WTC11 (cell line): Measurements from ENCODE around the gene OR13H1.

Experiments used
- GTF2I ChIP-seq: fragments of 250-450 bp; sonication (Bioruptor Pico); conservative IDR thresholded peaks from 2 replicates; pipeline ENCODE4 v1.4.0; 2021; ENCODE audit warnings: mild to moderate bottlenecking
- NR2C2 ChIP-seq: sonication (generic); formaldehyde crosslinking; IDR thresholded peaks from 2 replicates; pipeline ENCODE4 v1.8.0; 2022; ENCODE audit warnings: mild to moderate bottlenecking, missing genetic modification reagents
- RELA ChIP-seq: sonication (generic); formaldehyde crosslinking; IDR thresholded peaks from 2 replicates; pipeline ENCODE4 v1.8.1; 2022; ENCODE audit warnings: missing genetic modification reagents, mild to moderate bottlenecking, borderline replicate concordance
- TCF7 ChIP-seq: sonication (generic); formaldehyde crosslinking; IDR thresholded peaks from 2 replicates; pipeline ENCODE4 v1.8.0; 2022; ENCODE audit warnings: mild to moderate bottlenecking, low read depth, missing genetic modification reagents, moderate library complexity
- ZNF232 ChIP-seq: sonication (generic); formaldehyde crosslinking; IDR thresholded peaks from 2 replicates; pipeline ENCODE4 v1.8.0; 2022; ENCODE audit warnings: mild to moderate bottlenecking, missing genetic modification reagents
- ZNF263 ChIP-seq: sonication (generic); formaldehyde crosslinking; IDR thresholded peaks from 2 replicates; pipeline ENCODE4 v1.8.1; 2022; ENCODE audit warnings: low read depth, mild to moderate bottlenecking, moderate library complexity, missing genetic modification reagents
- TF ChIP-seq, protein P1 (sequence below): sonication (generic); formaldehyde crosslinking; IDR thresholded peaks from 2 replicates; pipeline ENCODE4 v1.8.0; 2023; ENCODE audit warnings: missing genetic modification reagents
- TF ChIP-seq, protein P2 (sequence below): fragments of 200-600 bp; IDR thresholded peaks from 2 replicates; pipeline ENCODE4 v1.8.0; 2022; ENCODE audit warnings: antibody characterized with exemption
- TF ChIP-seq, protein P3 (sequence below): sonication (generic); formaldehyde crosslinking; IDR thresholded peaks from 2 replicates; pipeline ENCODE4 v1.8.1; 2023; ENCODE audit warnings: mild to moderate bottlenecking, missing genetic modification reagents

DNA sequence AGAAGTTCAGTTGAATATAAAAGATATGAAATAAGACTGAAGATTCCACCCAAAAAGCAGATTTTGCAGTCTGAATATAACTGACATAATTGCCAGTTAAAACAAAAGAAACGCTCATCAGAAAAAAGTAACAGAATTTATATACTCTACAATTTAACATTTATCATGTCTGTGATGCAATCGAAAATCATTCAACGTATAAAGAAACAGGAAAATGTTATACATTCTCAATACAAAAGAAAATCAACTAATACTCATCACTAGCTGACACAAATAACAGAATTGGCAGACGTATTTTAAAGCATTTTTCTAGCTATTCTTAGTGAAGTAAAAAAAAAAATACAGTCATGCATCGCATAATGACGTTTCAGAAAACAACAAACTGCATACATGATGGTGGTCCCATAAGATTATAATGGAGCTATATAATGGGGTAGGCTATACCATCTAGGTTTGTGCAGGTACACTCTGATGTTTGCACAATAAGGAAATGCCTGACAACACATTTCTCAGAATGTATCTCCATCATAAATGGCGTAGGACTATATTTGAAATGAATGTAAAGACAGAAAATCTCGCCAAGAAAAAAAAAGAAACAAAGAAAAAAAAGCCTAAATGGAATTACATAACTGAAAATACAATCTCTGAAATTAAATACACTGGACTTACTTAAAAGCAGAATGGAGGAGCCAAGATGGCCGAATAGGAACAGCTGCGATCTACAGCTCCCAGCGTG lies 34.3 kb downstream of the OR13H1 start:
- TF ChIP-seq ZNF263 (CRISPR knock-in tag): no peak
- TF ChIP-seq, protein P1, sequence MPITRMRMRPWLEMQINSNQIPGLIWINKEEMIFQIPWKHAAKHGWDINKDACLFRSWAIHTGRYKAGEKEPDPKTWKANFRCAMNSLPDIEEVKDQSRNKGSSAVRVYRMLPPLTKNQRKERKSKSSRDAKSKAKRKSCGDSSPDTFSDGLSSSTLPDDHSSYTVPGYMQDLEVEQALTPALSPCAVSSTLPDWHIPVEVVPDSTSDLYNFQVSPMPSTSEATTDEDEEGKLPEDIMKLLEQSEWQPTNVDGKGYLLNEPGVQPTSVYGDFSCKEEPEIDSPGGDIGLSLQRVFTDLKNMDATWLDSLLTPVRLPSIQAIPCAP: no peak
- no peak for TF ChIP-seq TCF7
- TF ChIP-seq, protein P2, sequence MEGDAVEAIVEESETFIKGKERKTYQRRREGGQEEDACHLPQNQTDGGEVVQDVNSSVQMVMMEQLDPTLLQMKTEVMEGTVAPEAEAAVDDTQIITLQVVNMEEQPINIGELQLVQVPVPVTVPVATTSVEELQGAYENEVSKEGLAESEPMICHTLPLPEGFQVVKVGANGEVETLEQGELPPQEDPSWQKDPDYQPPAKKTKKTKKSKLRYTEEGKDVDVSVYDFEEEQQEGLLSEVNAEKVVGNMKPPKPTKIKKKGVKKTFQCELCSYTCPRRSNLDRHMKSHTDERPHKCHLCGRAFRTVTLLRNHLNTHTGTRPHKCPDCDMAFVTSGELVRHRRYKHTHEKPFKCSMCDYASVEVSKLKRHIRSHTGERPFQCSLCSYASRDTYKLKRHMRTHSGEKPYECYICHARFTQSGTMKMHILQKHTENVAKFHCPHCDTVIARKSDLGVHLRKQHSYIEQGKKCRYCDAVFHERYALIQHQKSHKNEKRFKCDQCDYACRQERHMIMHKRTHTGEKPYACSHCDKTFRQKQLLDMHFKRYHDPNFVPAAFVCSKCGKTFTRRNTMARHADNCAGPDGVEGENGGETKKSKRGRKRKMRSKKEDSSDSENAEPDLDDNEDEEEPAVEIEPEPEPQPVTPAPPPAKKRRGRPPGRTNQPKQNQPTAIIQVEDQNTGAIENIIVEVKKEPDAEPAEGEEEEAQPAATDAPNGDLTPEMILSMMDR: no peak
- no peak for TF ChIP-seq RELA (CRISPR knock-in tag)
- TF ChIP-seq GTF2I: no peak
- TF ChIP-seq, protein P3, sequence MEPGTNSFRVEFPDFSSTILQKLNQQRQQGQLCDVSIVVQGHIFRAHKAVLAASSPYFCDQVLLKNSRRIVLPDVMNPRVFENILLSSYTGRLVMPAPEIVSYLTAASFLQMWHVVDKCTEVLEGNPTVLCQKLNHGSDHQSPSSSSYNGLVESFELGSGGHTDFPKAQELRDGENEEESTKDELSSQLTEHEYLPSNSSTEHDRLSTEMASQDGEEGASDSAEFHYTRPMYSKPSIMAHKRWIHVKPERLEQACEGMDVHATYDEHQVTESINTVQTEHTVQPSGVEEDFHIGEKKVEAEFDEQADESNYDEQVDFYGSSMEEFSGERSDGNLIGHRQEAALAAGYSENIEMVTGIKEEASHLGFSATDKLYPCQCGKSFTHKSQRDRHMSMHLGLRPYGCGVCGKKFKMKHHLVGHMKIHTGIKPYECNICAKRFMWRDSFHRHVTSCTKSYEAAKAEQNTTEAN: no peak
- no peak for TF ChIP-seq ZNF232
- no peak for TF ChIP-seq NR2C2 (CRISPR knock-in tag)
